GM21526 (cell line): ENCODE data around the gene PPOX.

Source experiments
- ATAC-seq: cut with Tn5 transposase; IDR thresholded peaks from one replicate; pipeline ENCODE4 v1.9.1; 2021; ENCODE audit warnings: moderate library complexity; ENCODE audit not compliant: unreplicated experiment, low FRiP score

Gene PPOX

GRCh38 chr1:161173711-161174110, 7.5 kb downstream of the PPOX start:
- ATAC-seq, result no peak

- no peak for ATAC-seq
Observed at GRCh38 chr1:161174911-161175310, 8.7 kb downstream of the PPOX start.

GRCh38 chr1:161175771-161176453, 9.7 kb downstream of the PPOX start:
- no peak for ATAC-seq

- no peak for ATAC-seq
Observed at GRCh38 chr1:161176468-161177111, 10.4 kb downstream of the PPOX start.

- ATAC-seq, result peak; percentile 61
Observed at GRCh38 chr1:161177112-161177935, 11.1 kb downstream of the PPOX start, which contains the start of gene B4GALT3. TSS of gene B4GALT3 (minus strand) at chr1:161177507. CDS start at chr1:161176060, 1,447 bp downstream.

- ATAC-seq, result no peak
Observed at GRCh38 chr1:161177936-161178244, 11.7 kb downstream of the PPOX start.

GRCh38 chr1:161179698-161180097, 13.5 kb downstream of the PPOX start:
- ATAC-seq, result no peak

GRCh38 chr1:161180639-161181038, 14.4 kb downstream of the PPOX start:
- ATAC-seq, result no peak

GRCh38 chr1:161182214-161182613, 16.0 kb downstream of the PPOX start:
- ATAC-seq, result peak; percentile 41

- peak; percentile 56 for ATAC-seq
Observed at GRCh38 chr1:161185282-161185682, 19.1 kb downstream of the PPOX start.

GRCh38 chr1:161185732-161186311, 19.6 kb downstream of the PPOX start:
- ATAC-seq, result peak; percentile 33

- ATAC-seq, result no peak
Observed at GRCh38 chr1:161187311-161187710, 21.1 kb downstream of the PPOX start.

- ATAC-seq, result no peak
Observed at GRCh38 chr1:161188381-161188780, 22.2 kb downstream of the PPOX start.

- no peak for ATAC-seq
Observed at GRCh38 chr1:161189036-161189435, 22.8 kb downstream of the PPOX start.

- ATAC-seq, result no peak
Observed at GRCh38 chr1:161190962-161191521, 24.8 kb downstream of the PPOX start.

- no peak for ATAC-seq
Observed at GRCh38 chr1:161191971-161192370, 25.7 kb downstream of the PPOX start.

GRCh38 chr1:161192476-161193465, 26.5 kb downstream of the PPOX start:
- ATAC-seq, result no peak

GRCh38 chr1:161193561-161194235, 27.5 kb downstream of the PPOX start:
- ATAC-seq, result no peak

GRCh38 chr1:161195171-161195570, 28.9 kb downstream of the PPOX start:
- ATAC-seq, result no peak
